ENCODE results near the gene KRT86. TPM values are rescaled to one million over a fixed set of nuclear protein-coding genes. Genes with fewer than 3 reads are reported as not detected.

The KRT86 gene
- total and polyA plus RNA-seq, 9 of the 15 experiments (the other 6 are each of a cell fraction or from before 2014, with no cell fraction given) = not detected

DNA sequence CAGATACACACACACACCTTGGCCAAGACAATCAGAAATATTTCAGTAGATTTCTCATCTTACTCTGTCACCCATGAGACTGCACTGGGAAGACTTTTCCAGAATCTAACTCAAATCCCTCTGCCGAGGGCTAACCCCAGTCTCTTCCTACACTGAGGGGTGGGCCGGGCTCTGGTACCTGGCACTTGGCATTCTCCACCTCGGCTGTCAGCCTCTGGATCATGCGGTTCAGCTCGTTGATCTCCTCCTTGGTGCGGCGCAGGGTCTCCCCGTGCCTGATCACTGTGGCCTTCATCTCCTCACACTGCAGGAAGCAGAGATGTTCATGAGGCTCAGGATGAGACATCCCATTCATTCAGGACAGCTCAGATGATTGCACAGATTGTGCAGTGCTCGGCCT, 41.8 kb downstream of the KRT86 start:
- POLR2A ChIA-PET = interaction anchor here (0.6 kb wide), 1 partner anchor 14 kb away, joined by 3 read pairs; no protein-coding TSS in a partner anchor
- no peaks in the 10 kb centered on the region; the same call in 1 of the 2 replicates for H4K20me1 ChIP-seq (replicated peaks; ENCODE audit: control insufficient read depth, insufficient read depth, low read length)
- no TSS peak for BruUV-seq (replicated peaks)
- no peaks in the 10 kb centered on the region for H3K9me3 ChIP-seq (replicated peaks; ENCODE audit: control insufficient read depth, insufficient read depth, low read depth, low read length)
- H3K4me1 ChIP-seq (replicated peaks in 1 of 2; ENCODE audit: control insufficient read depth in 2 of 2, insufficient read depth in 2 of 2, low read length in 2 of 2) = no peaks in the 10 kb centered on the region
- H3K36me3 ChIP-seq (ENCODE audit: control insufficient read depth, insufficient read depth, low read length) = no peaks in the 10 kb centered on the region
- FAIRE-seq (no peak), ATAC-seq (no peak), DNase-seq (ENCODE audit: extremely low read depth in 1 of 4, low spot score in 3 of 4) (no peak)
- no peak overlapping the region for H3K9ac ChIP-seq (ENCODE audit: insufficient read depth in 1 of 2, low read depth in 2 of 2, low read length in 2 of 2)
- no peak overlapping the region for H3K27ac ChIP-seq (ENCODE audit: extremely low read depth, low read depth, low read length)
- WGBS (ENCODE audit: insufficient coverage, low coverage, missing lambda C conversion rate) = 9% methylated on average over 9 of the region's 9 CpGs
- CTCF ChIA-PET (ENCODE audit: low intra/inter-chr PET ratio) = no interaction called here
- peaks cover 4 to 61% of the 10 kb centered on the region in 2 experiments; a peak in 4 of 5 replicates for H3K27me3 ChIP-seq (ENCODE audit: control insufficient read depth in 2 of 2, insufficient read depth in 2 of 2, low read length in 2 of 2)
- H3K79me2 ChIP-seq (ENCODE audit: control insufficient read depth, insufficient read depth, low read length) = no peaks in the 10 kb centered on the region
- no peak overlapping the region for H2AFZ ChIP-seq (ENCODE audit: low read depth, low read length)
- in situ Hi-C loops (cut with MboI) = loop anchor here (5.0 kb wide), 1 partner anchor 99 kb away; no protein-coding TSS in a partner anchor
- intact Hi-C loops (cut with micrococcal nuclease) = no loop called here
- no peaks in the 10 kb centered on the region for H3K9me1 ChIP-seq (ENCODE audit: control insufficient read depth, insufficient read depth, low read length)
- H3K4me2 ChIP-seq (ENCODE audit: insufficient read depth, low read length) = no peak overlapping the region
- no peak overlapping the region for H3K4me3 ChIP-seq
- TF ChIP-seq MEF2A (IDR thresholded peaks at IDR 0.05; ENCODE audit: control insufficient read depth, low read depth, low read length) (no peak), SUPT5H (IDR thresholded peaks at IDR 0.05) (no peak), CEBPB (tag; IDR thresholded peaks at IDR 0.05) (no peak), HLTF (IDR thresholded peaks at IDR 0.05) (no peak), ILF3 (IDR thresholded peaks at IDR 0.05; ENCODE audit: borderline replicate concordance) (no peak)

DNA sequence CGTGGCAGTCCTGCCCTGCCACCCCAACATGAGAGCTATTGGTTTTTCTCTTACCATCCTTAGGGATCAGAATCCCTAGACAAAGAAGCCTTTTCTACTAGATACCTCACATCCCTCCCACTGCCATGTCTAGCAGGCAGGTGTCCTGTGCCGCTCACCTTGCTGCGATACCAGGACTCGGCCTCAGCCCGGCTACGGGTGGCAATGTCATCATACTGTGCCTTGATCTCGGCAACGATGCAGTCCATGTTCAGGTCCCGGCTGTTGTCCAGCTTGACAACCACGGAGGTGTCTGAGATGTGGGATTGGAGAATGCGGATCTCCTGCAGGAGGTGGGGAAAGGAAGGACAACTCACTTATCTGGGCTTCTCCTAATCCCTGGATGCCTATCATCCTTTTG, 42.3 kb downstream of the KRT86 start:
- in situ Hi-C loops (cut with MboI) = loop anchor here (5.0 kb wide), 1 partner anchor 99 kb away; no protein-coding TSS in a partner anchor
- H3K27me3 ChIP-seq (ENCODE audit: control insufficient read depth in 2 of 2, insufficient read depth in 2 of 2, low read length in 2 of 2) = peaks cover 4 to 65% of the 10 kb centered on the region in 2 experiments; a peak in 4 of 5 replicates

More for the DNA sequence above, 42.3 kb downstream of the KRT86 start:
- Histone ChIP-seq H3K27ac (ENCODE audit: extremely low read depth, low read depth, low read length) (no peak overlapping the region), H3K9me1 (ENCODE audit: control insufficient read depth, insufficient read depth, low read length) (no peaks in the 10 kb centered on the region), H3K4me2 (ENCODE audit: insufficient read depth, low read length) (no peak overlapping the region), H4K20me1 (replicated peaks; ENCODE audit: control insufficient read depth, insufficient read depth, low read length) (no peaks in the 10 kb centered on the region; the same call in 1 of the 2 replicates), H3K4me3 (no peak overlapping the region), H2AFZ (ENCODE audit: low read depth, low read length) (no peak overlapping the region), H3K9me3 (replicated peaks; ENCODE audit: control insufficient read depth, insufficient read depth, low read depth, low read length) (no peaks in the 10 kb centered on the region), H3K9ac (ENCODE audit: insufficient read depth in 1 of 2, low read depth in 2 of 2, low read length in 2 of 2) (no peak overlapping the region), H3K79me2 (ENCODE audit: control insufficient read depth, insufficient read depth, low read length) (no peaks in the 10 kb centered on the region), H3K36me3 (ENCODE audit: control insufficient read depth, insufficient read depth, low read length) (no peaks in the 10 kb centered on the region), H3K4me1 (replicated peaks in 1 of 2; ENCODE audit: control insufficient read depth in 2 of 2, insufficient read depth in 2 of 2, low read length in 2 of 2) (no peaks in the 10 kb centered on the region)
- ATAC-seq = no peak
- no peak for TF ChIP-seq ZNF507 (tag; conservative IDR thresholded peaks at IDR 0.05)
- TF ChIP-seq ARNT (IDR thresholded peaks at IDR 0.05) = no peak
- no peak for DNase-seq (ENCODE audit: extremely low read depth in 1 of 4, low spot score in 3 of 4)
- whole genome bisulfite sequencing (ENCODE audit: insufficient coverage, low coverage, missing lambda C conversion rate) = 0% methylated on average over 11 of the region's 11 CpGs
- POLR2A ChIA-PET = interaction anchor here (0.6 kb wide), 1 partner anchor 14 kb away, joined by 3 read pairs; no protein-coding TSS in a partner anchor
- intact Hi-C loops (cut with micrococcal nuclease) = no loop called here
- BruUV-seq (replicated peaks) = no TSS peak
- CTCF ChIA-PET (ENCODE audit: low intra/inter-chr PET ratio) = no interaction called here
- FAIRE-seq = no peak
